ENCODE measurements around the gene EIF4A2. TPM values are rescaled to one million over a fixed set of nuclear protein-coding genes. Genes with fewer than 3 reads are reported as not detected.

EIF4A2 gene
- total and polyA plus RNA-seq, 10 of the 15 experiments (the other 5 are each of a cell fraction or from before 2014, with no cell fraction given) = 154 to 680 (median 259) TPM

- TF ChIP-seq SMAD1 (IDR thresholded peaks at IDR 0.05; ENCODE audit: low read depth, partially characterized antibody) (peak; percentile 68), CREM (IDR thresholded peaks at IDR 0.05; ENCODE audit: low read depth) (0 out of 2 replicates have a peak, but pooled peaks have one; percentile 64), ESRRA (IDR thresholded peaks at IDR 0.05; ENCODE audit: low read length) (no peak), ATF2 (IDR thresholded peaks at IDR 0.05; ENCODE audit: low read length) (no peak), POLR2A (IDR thresholded peaks at IDR 0.05; ENCODE audit: low read depth, low read length) (peak; percentile 88), GATAD2B (conservative IDR thresholded peaks at IDR 0.05; ENCODE audit: low read depth) (peak; percentile 26; the same call in 1 of the 2 replicates), IKZF1 (conservative IDR thresholded peaks at IDR 0.05) (no peak), ZZZ3 (IDR thresholded peaks at IDR 0.05; ENCODE audit: control insufficient read depth, insufficient read length, low read depth) (no peak), POLR2AphosphoS2 (IDR thresholded peaks at IDR 0.05; ENCODE audit: low read depth, low read length) (no peak), PRDM15 (CRISPR knock-in tag; IDR thresholded peaks at IDR 0.05) (no peak), GABPA (IDR thresholded peaks at IDR 0.05; ENCODE audit: low read depth) (no peak), ZNF274 (IDR thresholded peaks at IDR 0.05; ENCODE audit: insufficient read depth, insufficient read length) (no peak), CHD2 (IDR thresholded peaks at IDR 0.05; ENCODE audit: borderline replicate concordance, low read depth, low read length) (peak; percentile 99)
Measured at GRCh38 chr3:186783731-186784515, 546 bp downstream of the EIF4A2 start (continued).

Data from GM12878 (cell line).